IMR-90 (cell line): ENCODE measurements around the gene PISD. TPM values are rescaled to one million over a fixed set of nuclear protein-coding genes. Genes with fewer than 3 reads are reported as not detected.

ENCODE experiments used
- ATAC-seq: fragments of 200-7000 bp; cut with Tn5 transposase; 2 replicates; pipeline ENCODE4 v1.9.1; 2020; ENCODE audit warnings: low read depth, mild to moderate bottlenecking, moderate library complexity
- BruUV-seq: library from RNA; stranded (reverse); fragments of 400-500 nt; replicated peaks from 2 replicates; lab custom pipeline; 2021; lab: Mats Ljungman, UMichigan
- CTCF ChIA-PET: fragments of 300-600 bp; formaldehyde crosslinking; extraction: SDS; loops from one replicate; lab custom pipeline; 2021; ENCODE audit warnings: antibody characterized with exemption; lab: Yijun Ruan, JAX
- POLR2A ChIA-PET: fragments of 300-600 bp; sonication (Branson Sonifier 250); formaldehyde crosslinking; loops from one replicate; lab custom pipeline; 2022; ENCODE audit warnings: antibody characterized with exemption; ENCODE audit not compliant: unreplicated experiment; lab: Charles Lee
- DNase-seq: peaks from one replicate; pipeline ENCODE4 v3.0.0; 2013
- H2AFZ ChIP-seq: replicated peaks from 2 replicates; pipeline ENCODE3; 2013; ENCODE audit warnings: low read length, mild to moderate bottlenecking; ENCODE audit not compliant: poor library complexity
- H2AK5ac ChIP-seq: 2 replicates; pipeline ENCODE4 v1.6.1; 2013; ENCODE audit warnings: low read depth, low read length, inconsistent platforms
- H2AK9ac ChIP-seq: replicated peaks from 2 replicates; pipeline ENCODE3; 2013; ENCODE audit warnings: mild to moderate bottlenecking, low read depth, low read length, moderate library complexity; ENCODE audit not compliant: poor library complexity
- H2BK120ac ChIP-seq: 2 replicates; pipeline ENCODE4 v1.6.1; 2013; ENCODE audit warnings: low read depth, low read length, inconsistent platforms
- H2BK15ac ChIP-seq: 3 replicates; pipeline ENCODE4 v1.6.1; 2013; ENCODE audit warnings: low read depth, low read length, inconsistent platforms
- H2BK20ac ChIP-seq: 2 replicates; pipeline ENCODE4 v1.6.1; 2013; ENCODE audit warnings: low read depth, mild to moderate bottlenecking, inconsistent platforms, low read length, moderate library complexity
- H2BK5ac ChIP-seq: 2 replicates; pipeline ENCODE4 v1.6.1; 2013; ENCODE audit warnings: mild to moderate bottlenecking, low read depth, low read length, inconsistent platforms; ENCODE audit not compliant: poor library complexity, severe bottlenecking
- H3K14ac ChIP-seq: replicated peaks from 2 replicates; pipeline ENCODE4 v1.6.1; 2013; ENCODE audit warnings: low read depth, low read length, inconsistent platforms
- H3K18ac ChIP-seq: 2 replicates; pipeline ENCODE4 v1.6.1; 2013; ENCODE audit warnings: low read depth, low read length, control low read depth
- H3K23ac ChIP-seq: 2 replicates; pipeline ENCODE4 v1.6.1; 2013; ENCODE audit warnings: low read depth, low read length, inconsistent platforms
- H3K27ac ChIP-seq: 2 replicates; pipeline ENCODE4 v1.5.1; 2013; ENCODE audit warnings: mild to moderate bottlenecking, control low read depth, low read length; ENCODE audit not compliant: insufficient read depth
- H3K27me3 ChIP-seq: 2 replicates; pipeline ENCODE4 v1.6.1; 2013; ENCODE audit warnings: low read length; ENCODE audit not compliant: control insufficient read depth, insufficient read depth
- H3K36me3 ChIP-seq: 2 replicates; pipeline ENCODE4 v1.6.1; 2013; ENCODE audit warnings: low read length, mixed read lengths; ENCODE audit not compliant: control insufficient read depth, insufficient read depth
- H3K4ac ChIP-seq: 2 replicates; pipeline ENCODE4 v1.6.1; 2013; ENCODE audit warnings: low read depth, low read length, inconsistent platforms
- H3K4me1 ChIP-seq: 2 replicates; pipeline ENCODE4 v1.6.1; 2013; ENCODE audit warnings: low read length, mixed read lengths; ENCODE audit not compliant: control insufficient read depth, insufficient read depth
- H3K4me2 ChIP-seq: 2 replicates; pipeline ENCODE4 v1.6.1; 2013; ENCODE audit warnings: low read depth, mild to moderate bottlenecking, control low read depth, low read length, moderate library complexity
- H3K4me3 ChIP-seq: 2 replicates; pipeline ENCODE4 v1.5.1; 2013; ENCODE audit warnings: low read depth, mild to moderate bottlenecking, control low read depth, low read length, moderate library complexity; ENCODE audit not compliant: insufficient read depth
- H3K56ac ChIP-seq: 2 replicates; pipeline ENCODE4 v1.6.1; 2013; ENCODE audit warnings: low read length, inconsistent platforms; ENCODE audit not compliant: insufficient read depth; ENCODE audit errors: extremely low read depth
- H3K79me1 ChIP-seq, 2 experiments: 2 replicates each; pipeline ENCODE4 v1.6.1; 2013; ENCODE audit warnings: low read length in 2 of 2, inconsistent platforms in 1 of 2, low read depth in 1 of 2
- H3K9ac ChIP-seq: 2 replicates; pipeline ENCODE4 v1.6.1; 2013; ENCODE audit warnings: low read depth, low read length, control low read depth
- H3K9me1 ChIP-seq: 2 replicates; pipeline ENCODE4 v1.6.1; 2013; ENCODE audit warnings: low read length, inconsistent platforms; ENCODE audit not compliant: insufficient read depth
- H3K9me3 ChIP-seq: 2 replicates; pipeline ENCODE4 v1.6.1; 2013; ENCODE audit warnings: low read length; ENCODE audit not compliant: control insufficient read depth, insufficient read depth
- H4K20me1 ChIP-seq: 2 replicates; pipeline ENCODE4 v1.6.1; 2013; ENCODE audit warnings: low read length, inconsistent platforms; ENCODE audit not compliant: insufficient read depth
- H4K5ac ChIP-seq: 2 replicates; pipeline ENCODE4 v1.6.1; 2013; ENCODE audit warnings: mild to moderate bottlenecking, low read depth, low read length, control low read depth
- H4K8ac ChIP-seq, 2 experiments: 2 replicates each; pipeline ENCODE4 v1.6.1; 2013; ENCODE audit warnings: low read depth in 2 of 2, low read length in 2 of 2, control low read depth in 1 of 2, inconsistent platforms in 1 of 2
- H4K91ac ChIP-seq: 2 replicates; pipeline ENCODE4 v1.6.1; 2013; ENCODE audit warnings: low read depth, low read length, inconsistent platforms; ENCODE audit not compliant: insufficient read depth
- BHLHE40 ChIP-seq: fragments of 150-350 bp; IDR thresholded peaks from 2 replicates; pipeline ENCODE4 v1.6.1; 2016; ENCODE audit warnings: mild to moderate bottlenecking, low read depth, low read length
- ELK1 ChIP-seq: fragments of 150-350 bp; IDR thresholded peaks from 2 replicates; pipeline ENCODE4 v1.6.1; 2016; ENCODE audit warnings: low read depth, mild to moderate bottlenecking, low read length, moderate library complexity, borderline replicate concordance
- FOS ChIP-seq: fragments of 150-350 bp; IDR thresholded peaks from 2 replicates; pipeline ENCODE4 v1.6.1; 2016; ENCODE audit warnings: low read depth, low read length
- MAFK ChIP-seq: IDR thresholded peaks from 2 replicates; pipeline ENCODE4 v1.6.1; 2012; ENCODE audit warnings: low read depth, low read length, improper control_type of control experiment
- MAZ ChIP-seq: IDR thresholded peaks from 2 replicates; pipeline ENCODE4 v1.6.1; 2012; ENCODE audit warnings: low read depth, mild to moderate bottlenecking, low read length, improper control_type of control experiment, moderate library complexity, borderline replicate concordance
- RFX5 ChIP-seq: IDR thresholded peaks from 2 replicates; pipeline ENCODE4 v1.8.0; 2012; ENCODE audit warnings: low read depth, mild to moderate bottlenecking, low read length, moderate library complexity
- WGBS, 2 experiments: methylation state at CpG; one replicate each; pipeline versions ENCODE4 v1.1.5 to v1.1.7; 2013; ENCODE audit warnings: missing lambda C conversion rate in 2 of 2; ENCODE audit not compliant: insufficient read length in 1 of 2; ENCODE audit errors: extremely low coverage in 2 of 2; 5-methylcytosine and 5-hydroxymethylcytosine counted together
- dilution Hi-C: fragments of 300-500 bp; cut with HindIII; formaldehyde crosslinking; loops from one replicate; pipeline ENCODE4 v1.14.3; 2018; ENCODE audit warnings: low sequenced_read_pairs; ENCODE audit not compliant: unreplicated experiment
- in situ Hi-C: fragments of 300-500 bp; cut with MboI; formaldehyde crosslinking; loops from 3 replicates; pipeline ENCODE4 v1.14.3; 2019; ENCODE audit warnings: low sequenced_read_pairs, inconsistent platforms, mixed read lengths
- intact Hi-C: fragments of 100-400 bp; cut with micrococcal nuclease; formaldehyde crosslinking; loops from 2 replicates; pipeline ENCODE4 v1.10.0; 2022
- polyA plus RNA-seq, 3 experiments: library from polyadenylated mRNA; depleted of rRNA; stranded (reverse); fragments of >200 nt; gene quantifications; 2 replicates each; pipeline ENCODE4 v1.2.3, GENCODE V29; 2012; ENCODE audit warnings: low replicate concordance in 1 of 3
- total RNA-seq: library from RNA; depleted of rRNA; stranded (reverse); fragments of >200 nt; gene quantifications from 2 replicates; pipeline ENCODE4 v1.2.3, GENCODE V29; 2012

Gene PISD
- total and polyA plus RNA-seq, 2 of the 4 experiments (the other 2 are of a cell fraction), result 34.1 to 48.8 TPM

GRCh38 chr22:31574055-31574670 is 87.9 kb downstream of the PISD start:
- Histone ChIP-seq H3K4me2 (no peak overlapping the region), H3K9ac (no peak overlapping the region), H2BK5ac (no peak overlapping the region), H3K27me3 (no peaks in the 10 kb centered on the region), H3K27ac (no peak overlapping the region), H3K4me3 (no peak overlapping the region), H2BK15ac (no peak overlapping the region), H3K79me1 (no peaks in the 10 kb centered on the region), H3K9me3 (no peaks in the 10 kb centered on the region), H3K56ac (no peak overlapping the region), H4K91ac (no peak overlapping the region), H3K4me1 (no peaks in the 10 kb centered on the region), H3K9me1 (no peaks in the 10 kb centered on the region; the same call in 1 of the 2 replicates), H4K8ac (no peak overlapping the region), H3K14ac (no peak overlapping the region), H3K36me3 (no peaks in the 10 kb centered on the region; the same call in 1 of the 2 replicates), H2AFZ (no peak overlapping the region), H4K20me1 (no peaks in the 10 kb centered on the region), H3K18ac (no peak overlapping the region), H4K5ac (no peak overlapping the region; the same call in 1 of the 2 replicates), H3K23ac (no peak overlapping the region), H2AK5ac (no peak overlapping the region; the same call in 1 of the 2 replicates), H2BK120ac (no peak overlapping the region), H3K4ac (no peak overlapping the region; the same call in 1 of the 2 replicates), H2BK20ac (0 out of 2 replicates have a peak overlapping the region, but pooled peaks have one; percentile 21), H2AK9ac (no peak overlapping the region)
- in situ Hi-C loops (loop anchor here (25.0 kb wide), 1 partner anchor 388 kb away; no protein-coding TSS in a partner anchor), dilution Hi-C loops (no loop called here), intact Hi-C loops (no loop called here)
- DNase-seq (no peak), ATAC-seq (peak; percentile 29)
- POLR2A ChIA-PET, result no interaction called here
- CTCF ChIA-PET, result interaction anchor here (1.2 kb wide), 1 partner anchor 13 kb away, joined by 3 read pairs; no protein-coding TSS in a partner anchor
- TF ChIP-seq RFX5 (no peak), FOS (no peak), MAZ (no peak), MAFK (no peak), BHLHE40 (no peak), ELK1 (no peak)
- no CpG with 5 or more reads among the region's 3 CpGs for WGBS, 2 experiments
- no TSS peak for BruUV-seq
